K562 (cell line): ENCODE results near the gene CDH16. TPM values are rescaled to one million over a fixed set of nuclear protein-coding genes. Genes with fewer than 3 reads are reported as not detected.

ENCODE experiments used
- AFF4 ChIP-seq: sonication (generic); formaldehyde crosslinking; IDR thresholded peaks from 2 replicates; pipeline ENCODE4 v1.8.0; 2023; ENCODE audit warnings: mild to moderate bottlenecking, missing genetic modification reagents
- ATF3 ChIP-seq, 2 experiments: fragments of 450-650 bp in 1 of 2; sonication (generic) in 1 of 2; formaldehyde crosslinking in 1 of 2; IDR thresholded peaks in 1 of 2; conservative IDR thresholded peaks in 1 of 2; 2 replicates each; pipeline versions ENCODE4 v1.6.1 to v1.8.1; 2016 to 2023; ENCODE audit warnings: mild to moderate bottlenecking in 2 of 2, moderate library complexity in 2 of 2, inconsistent platforms in 1 of 2, missing genetic modification reagents in 1 of 2
- ATF7 ChIP-seq: fragments of 450-650 bp; IDR thresholded peaks from 2 replicates; pipeline ENCODE4 v1.7.1; 2014; ENCODE audit warnings: mild to moderate bottlenecking, moderate library complexity
- CEBPG ChIP-seq, 3 experiments: fragments of 200-800 bp in 1 of 3; sonication (Bioruptor generic) in 1 of 3; sonication (generic) in 1 of 3; formaldehyde crosslinking in 1 of 3; IDR thresholded peaks in 2 of 3; conservative IDR thresholded peaks in 1 of 3; 2 replicates each; pipeline versions ENCODE4 v1.6.1 to v1.8.0; 2016 to 2022; ENCODE audit warnings: missing compliant biosample characterization in 2 of 3, missing genetic modification characterization in 2 of 3, mild to moderate bottlenecking in 1 of 3, missing genetic modification reagents in 1 of 3
- DLX4 ChIP-seq: fragments of 250-450 bp; sonication (Bioruptor Pico); IDR thresholded peaks from 2 replicates; pipeline ENCODE4 v1.6.1; 2021; ENCODE audit warnings: mild to moderate bottlenecking
- DPF2 ChIP-seq: fragments of 450-650 bp; IDR thresholded peaks from 2 replicates; pipeline ENCODE4 v1.6.1; 2016
- EP300 ChIP-seq: IDR thresholded peaks from 2 replicates; pipeline ENCODE4 v1.6.1; 2012; ENCODE audit warnings: low read length, improper control_type of control experiment
- EP400 ChIP-seq: fragments of 450-650 bp; IDR thresholded peaks from 2 replicates; pipeline ENCODE4 v1.6.1; 2017; ENCODE audit warnings: antibody characterized with exemption, mild to moderate bottlenecking, moderate library complexity
- FOXJ2 ChIP-seq: fragments of 200-800 bp; sonication (Bioruptor generic); IDR thresholded peaks from 2 replicates; pipeline ENCODE4 v1.6.1; 2016; ENCODE audit warnings: missing genetic modification characterization, missing compliant biosample characterization
- IRF2 ChIP-seq: sonication (generic); formaldehyde crosslinking; IDR thresholded peaks from 2 replicates; pipeline ENCODE4 v1.8.1; 2022; ENCODE audit warnings: mild to moderate bottlenecking, missing genetic modification reagents
- LEF1 ChIP-seq: fragments of 450-650 bp; IDR thresholded peaks from 2 replicates; pipeline ENCODE4 v1.6.1; 2016; ENCODE audit warnings: mild to moderate bottlenecking
- MECOM ChIP-seq: fragments of 250-450 bp; sonication (Bioruptor Pico); IDR thresholded peaks from 2 replicates; pipeline ENCODE4 v1.8.0; 2022; ENCODE audit warnings: inconsistent platforms
- NELFE ChIP-seq: IDR thresholded peaks from 2 replicates; pipeline ENCODE4 v1.6.1; 2011; ENCODE audit warnings: mild to moderate bottlenecking; ENCODE audit not compliant: insufficient read depth, insufficient read length
- NR2F6 ChIP-seq: fragments of 450-650 bp; formaldehyde crosslinking; IDR thresholded peaks from 2 replicates; pipeline ENCODE4 v1.4.0; 2020; ENCODE audit warnings: mild to moderate bottlenecking
- RAD51 ChIP-seq: fragments of 450-650 bp; IDR thresholded peaks from 2 replicates; pipeline ENCODE4 v1.7.1; 2016; ENCODE audit warnings: low read depth, mild to moderate bottlenecking, borderline replicate concordance
- RFX1 ChIP-seq: fragments of 450-650 bp; IDR thresholded peaks from 2 replicates; pipeline ENCODE4 v1.6.1; 2016; ENCODE audit warnings: mild to moderate bottlenecking, moderate library complexity
- SREBF1 ChIP-seq: fragments of 150-350 bp; IDR thresholded peaks from 2 replicates; pipeline ENCODE4 v1.6.1; 2014; ENCODE audit warnings: antibody characterized with exemption, low read depth, low read length, borderline replicate concordance
- ZBTB5 ChIP-seq: fragments of 450-650 bp; IDR thresholded peaks from 2 replicates; pipeline ENCODE4 v1.6.1; 2017; ENCODE audit warnings: antibody characterized with exemption
- ZFP91 ChIP-seq: sonication (generic); formaldehyde crosslinking; IDR thresholded peaks from 2 replicates; pipeline ENCODE4 v1.8.0; 2022; ENCODE audit warnings: mild to moderate bottlenecking, missing genetic modification reagents
- ZNF785 ChIP-seq: fragments of 250-450 bp; sonication (Bioruptor Pico); IDR thresholded peaks from 2 replicates; pipeline ENCODE4 v1.4.0; 2020; ENCODE audit warnings: mild to moderate bottlenecking
- polyA plus RNA-seq, 8 experiments: library from polyadenylated mRNA; depleted of rRNA in 4 of 8; stranded (reverse) in 5 of 8; unstranded in 3 of 8; fragments of >200 nt; fragmentation: Nextera tagmentation in 2 of 8; fragmentation: Illumina TruSeq in 1 of 8; extraction: Ambion mirVana in 2 of 8; extraction: Trizol in 1 of 8; gene quantifications; 2 replicates each; pipeline versions ENCODE4 v1.2.1 to v1.2.3, GENCODE V29; 2011 to 2014; ENCODE audit warnings: inconsistent platforms in 1 of 8, missing spikeins in 1 of 8
- total RNA-seq, 7 experiments: library from RNA; depleted of rRNA in 6 of 7; stranded (reverse); fragments of >200 nt in 6 of 7; fragmentation: Illumina TruSeq in 2 of 7; extraction: Trizol in 2 of 7; gene quantifications; 2 replicates each; pipeline versions ENCODE4 v1.2.1 to v1.2.3, GENCODE V29; 2011 to 2021; ENCODE audit warnings: low replicate concordance in 1 of 7

Gene CDH16
- total and polyA plus RNA-seq, 9 of the 15 experiments (the other 6 are each of a cell fraction or from before 2014, with no cell fraction given): not detected

GRCh38 chr16:66878067-66878466 is 40.6 kb downstream of the CDH16 start (continued):
- TF ChIP-seq DLX4 (no peak), NR2F6 (CRISPR knock-in tag) (no peak), RAD51 (no peak), ATF3 (IDR thresholded peaks at IDR 0.05) (peak; percentile 63), ATF3 (CRISPR knock-in tag; conservative IDR thresholded peaks at IDR 0.05) (no peak), MECOM (no peak), ATF7 (peak; percentile 62; the same call in 1 of the 2 replicates), ZBTB5 (no peak), IRF2 (CRISPR knock-in tag) (no peak), RFX1 (no peak), ZFP91 (CRISPR knock-in tag) (no peak), EP300 (no peak), AFF4 (no peak), DPF2 (0 out of 2 replicates have a peak, but pooled peaks have one; percentile 22), LEF1 (peak; percentile 41; the same call in 1 of the 2 replicates), EP400 (0 out of 2 replicates have a peak, but pooled peaks have one; percentile 12), FOXJ2 (tag) (no peak), CEBPG (CRISPR knock-in tag; IDR thresholded peaks at IDR 0.05) (no peak; the same call in 1 of the 2 replicates), CEBPG (tag; conservative IDR thresholded peaks at IDR 0.05 in 1 of 2, IDR thresholded peaks at IDR 0.05 in 1 of 2) (peak in 1 of 2 experiments; percentile 69; a peak in 2 of 4 replicates), NELFE (no peak), SREBF1 (no peak), ZNF785 (CRISPR knock-in tag) (no peak)
